Measurements from ENCODE around the gene HADHA.
A peak's percentile ranks its signal among the peaks of the same experiment; 100 is the strongest.

HADHA gene

DNA sequence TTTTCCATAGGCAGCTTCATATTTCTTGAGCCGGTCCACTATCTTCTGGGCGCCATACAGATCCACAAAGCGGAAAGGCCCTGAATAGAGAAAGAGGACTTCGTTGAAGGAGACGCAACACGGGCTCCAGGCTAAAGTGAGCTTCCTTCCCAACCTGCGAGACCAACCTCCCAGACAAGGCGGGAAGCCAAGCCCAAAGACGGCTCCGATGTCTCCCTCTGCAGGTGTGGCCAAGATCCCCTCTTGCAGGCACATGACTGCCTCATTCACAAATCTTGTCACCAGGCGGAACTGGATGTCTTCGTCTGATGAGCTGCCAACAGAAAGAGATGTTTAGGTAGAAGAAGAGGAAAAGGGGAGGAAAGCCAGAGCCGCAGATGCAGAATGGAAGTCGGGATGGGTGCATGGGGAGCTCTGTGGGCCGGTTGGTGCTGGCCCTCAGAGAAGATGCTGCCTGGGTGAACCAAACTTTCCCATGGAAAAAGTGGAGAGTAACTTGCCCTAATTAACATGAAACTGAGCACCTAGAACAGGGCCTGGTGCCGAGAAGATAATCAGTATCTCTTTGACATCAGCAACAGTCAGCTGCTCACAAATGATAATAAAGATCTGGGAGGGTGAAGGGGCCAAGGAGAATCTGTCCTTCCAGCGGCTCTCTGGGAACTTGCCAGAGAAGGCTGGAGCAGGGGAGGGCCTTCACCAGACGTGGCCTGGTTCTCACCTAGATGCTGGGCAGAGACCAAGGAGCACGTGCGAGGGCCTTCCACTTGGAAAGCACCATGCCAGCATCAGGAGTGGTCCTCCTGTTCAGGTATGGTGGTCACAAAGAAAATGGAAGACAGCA lies 52.9 kb downstream of the HADHA start:
- DNase-seq (ENCODE audit: low read depth), result no peak

DNA sequence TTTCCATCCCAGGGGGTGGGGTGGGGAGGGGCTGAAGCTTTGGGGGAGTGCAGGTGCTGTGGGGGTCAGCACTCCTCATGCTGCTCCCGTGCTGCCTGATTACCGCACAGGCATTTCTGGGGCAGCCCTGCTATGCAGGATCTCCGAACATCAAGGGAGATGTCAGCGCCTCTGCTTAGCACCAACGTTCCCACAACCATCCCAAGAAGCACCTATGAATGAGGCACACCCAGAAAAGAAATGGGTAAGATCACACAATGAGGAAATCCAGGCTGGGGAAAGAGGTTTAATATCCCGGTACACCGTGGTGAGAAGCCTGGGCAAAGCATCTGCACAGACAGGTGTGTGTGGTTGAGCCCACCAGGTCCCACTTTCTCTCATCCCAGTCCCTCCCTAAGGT lies 54.1 kb downstream of the HADHA start:
- DNase-seq (ENCODE audit: low read depth), result no peak

DNA sequence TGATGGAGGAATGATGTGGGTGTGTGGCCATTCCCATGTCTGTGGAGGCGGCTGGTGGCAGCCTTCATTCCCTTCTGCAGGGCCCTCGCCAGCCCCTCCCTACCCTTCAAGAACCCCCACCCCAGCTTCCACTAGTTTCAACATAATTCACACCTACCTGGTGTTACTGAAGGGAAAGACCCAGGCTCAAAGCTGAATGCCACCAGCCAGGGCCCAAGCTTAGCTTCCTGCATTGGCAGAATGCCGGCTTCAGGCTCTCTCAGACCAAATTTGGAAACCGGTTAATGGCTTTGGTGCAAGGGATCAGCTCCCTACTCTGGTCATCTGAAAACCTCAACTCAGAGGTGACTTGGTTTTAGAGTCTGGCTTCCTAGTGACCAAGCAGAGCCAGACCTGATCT lies 54.7 kb downstream of the HADHA start:
- no peak for DNase-seq (ENCODE audit: low read depth)

DNA sequence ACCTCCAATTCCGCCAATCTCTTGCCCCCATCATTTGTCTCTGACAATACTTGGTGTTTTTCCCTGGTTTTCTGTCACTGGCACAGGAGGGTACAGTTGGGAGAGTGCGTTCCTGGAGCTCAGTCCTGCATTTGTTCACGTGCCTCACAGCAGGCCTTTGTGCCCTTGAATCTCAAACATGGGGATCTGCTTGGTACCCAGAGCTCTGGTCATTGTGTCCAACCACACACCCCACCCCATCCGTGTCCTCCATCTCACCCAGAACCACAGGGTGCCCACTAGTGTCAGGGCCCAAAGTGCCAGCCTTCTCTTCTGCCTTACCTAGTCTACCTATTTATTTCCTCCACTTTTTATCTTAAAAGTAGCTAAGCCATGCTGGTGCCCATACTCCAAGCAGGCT lies 55.3 kb downstream of the HADHA start:
- no peak for DNase-seq (ENCODE audit: low read depth)

DNA sequence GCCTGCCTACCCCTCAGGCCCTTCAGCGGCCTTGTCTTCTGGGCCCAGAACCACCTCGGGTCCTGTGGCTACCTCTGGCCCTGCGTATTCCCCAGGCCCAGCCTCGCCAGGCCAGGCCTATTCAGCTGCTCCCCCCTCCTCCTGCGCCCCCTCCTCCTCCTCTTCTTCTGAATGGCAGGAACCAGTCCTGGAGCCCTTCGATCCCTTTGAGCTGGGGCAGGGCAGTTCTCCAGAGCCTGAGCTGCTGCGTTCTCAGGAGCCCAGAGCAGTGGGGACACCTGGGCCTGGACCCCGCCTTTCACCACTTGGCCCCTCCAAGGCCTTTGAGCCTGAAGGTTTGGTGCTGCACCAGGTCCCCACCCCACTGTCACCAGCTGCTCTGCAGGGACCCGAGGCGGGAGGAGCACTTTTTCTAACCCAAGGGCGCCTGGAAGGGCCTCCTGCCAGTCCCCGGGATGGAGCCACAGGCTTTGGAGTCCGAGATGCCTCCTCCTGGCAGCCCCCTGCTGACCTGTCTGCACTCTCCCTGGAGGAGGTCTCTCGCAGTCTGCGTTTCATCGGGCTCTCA lies 56.8 kb downstream of the HADHA start:
- no peak for DNase-seq (ENCODE audit: low read depth)

DNA sequence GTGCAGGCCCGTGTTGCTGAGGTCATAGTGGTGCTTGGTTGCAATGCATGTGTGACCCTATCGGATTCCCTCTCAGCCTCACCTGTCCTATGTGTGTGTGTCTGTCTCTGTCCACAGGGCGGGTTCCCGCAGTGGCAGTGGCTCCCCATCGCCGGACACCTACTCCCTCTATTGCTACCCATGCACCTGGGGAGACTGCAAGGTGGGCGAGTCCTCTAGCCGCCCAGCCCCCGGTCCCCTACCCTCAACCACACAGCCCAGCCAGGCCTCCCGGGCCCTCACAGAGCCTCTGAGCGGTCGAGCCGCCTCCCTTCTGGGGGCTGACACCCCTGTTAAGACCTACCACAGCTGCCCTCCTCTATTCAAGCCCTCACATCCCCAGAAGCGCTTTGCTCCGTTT lies 57.3 kb downstream of the HADHA start:
- no peak for DNase-seq (ENCODE audit: low read depth)

DNA sequence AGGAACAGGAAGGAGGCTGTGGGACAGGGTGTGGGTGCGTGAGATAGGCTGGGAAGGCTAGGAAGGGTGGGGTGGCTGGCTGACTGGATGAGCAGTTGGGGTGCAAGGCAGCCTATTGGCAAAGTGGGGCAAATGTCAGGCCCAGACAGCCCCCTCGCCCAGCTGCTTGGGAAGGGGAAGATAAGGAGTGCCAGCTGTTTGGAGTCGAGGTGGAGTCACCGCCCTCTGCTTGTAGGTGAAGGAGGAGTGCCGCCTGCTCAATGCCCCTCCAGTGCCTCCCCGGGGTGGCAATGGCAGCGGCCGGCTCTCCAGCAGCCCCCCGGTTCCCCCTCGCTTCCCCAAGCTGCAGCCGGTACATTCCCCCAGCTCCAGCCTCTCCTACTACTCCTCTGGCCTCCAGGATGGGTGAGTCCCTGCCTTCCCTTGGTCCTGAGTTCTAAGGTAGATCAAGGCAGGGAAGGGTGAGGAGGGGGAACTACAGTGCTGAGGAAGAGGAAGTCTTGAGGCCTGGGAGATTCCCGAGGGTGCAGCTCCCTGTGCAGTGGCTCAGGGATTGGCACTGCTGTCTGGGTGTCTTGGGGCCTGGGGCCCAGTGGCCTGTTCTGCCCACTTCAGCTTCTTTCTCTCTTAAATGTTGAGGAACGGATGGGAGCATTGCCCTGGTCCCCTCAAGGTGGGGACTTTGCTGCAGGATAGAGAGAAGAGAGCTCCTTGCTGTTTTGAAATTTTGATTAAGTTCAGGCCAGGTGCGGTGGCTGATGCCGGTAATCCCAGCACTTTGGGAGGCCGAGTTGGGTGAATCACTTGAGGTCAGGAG lies 58.3 kb downstream of the HADHA start:
- DNase-seq (ENCODE audit: low read depth), result no peak

DNA sequence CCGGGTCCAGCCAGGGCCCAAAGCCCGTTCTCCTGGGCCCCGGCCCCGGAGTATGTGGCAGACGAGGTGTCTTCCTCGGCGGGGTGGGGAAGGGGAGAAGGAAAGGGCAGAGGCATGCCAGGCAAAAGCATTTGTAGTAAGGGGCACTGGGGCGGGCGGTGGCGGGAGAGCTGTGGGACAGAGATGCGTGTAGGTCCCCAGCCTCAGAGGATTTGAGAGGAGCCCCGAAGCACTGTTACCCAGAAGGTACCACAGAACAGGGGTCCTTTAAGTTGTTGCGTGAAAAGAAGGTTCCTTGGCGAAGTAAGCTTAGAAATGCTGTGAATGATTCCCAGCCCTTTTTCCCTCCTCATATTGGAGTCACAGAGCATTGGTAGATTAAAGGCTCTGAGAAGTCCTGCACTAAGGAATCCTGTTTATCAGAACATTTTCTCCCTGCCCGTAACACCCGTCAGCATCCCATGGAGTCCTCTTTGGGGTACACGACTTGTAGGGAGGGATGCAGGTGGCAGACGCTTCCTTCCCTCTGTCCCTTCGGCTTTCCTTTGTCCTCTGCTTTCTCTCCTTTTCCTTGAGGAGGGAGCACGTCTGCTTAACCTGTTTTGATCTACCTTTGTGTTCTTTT lies 59.0 kb downstream of the HADHA start:
- no peak for DNase-seq (ENCODE audit: low read depth)

DNA sequence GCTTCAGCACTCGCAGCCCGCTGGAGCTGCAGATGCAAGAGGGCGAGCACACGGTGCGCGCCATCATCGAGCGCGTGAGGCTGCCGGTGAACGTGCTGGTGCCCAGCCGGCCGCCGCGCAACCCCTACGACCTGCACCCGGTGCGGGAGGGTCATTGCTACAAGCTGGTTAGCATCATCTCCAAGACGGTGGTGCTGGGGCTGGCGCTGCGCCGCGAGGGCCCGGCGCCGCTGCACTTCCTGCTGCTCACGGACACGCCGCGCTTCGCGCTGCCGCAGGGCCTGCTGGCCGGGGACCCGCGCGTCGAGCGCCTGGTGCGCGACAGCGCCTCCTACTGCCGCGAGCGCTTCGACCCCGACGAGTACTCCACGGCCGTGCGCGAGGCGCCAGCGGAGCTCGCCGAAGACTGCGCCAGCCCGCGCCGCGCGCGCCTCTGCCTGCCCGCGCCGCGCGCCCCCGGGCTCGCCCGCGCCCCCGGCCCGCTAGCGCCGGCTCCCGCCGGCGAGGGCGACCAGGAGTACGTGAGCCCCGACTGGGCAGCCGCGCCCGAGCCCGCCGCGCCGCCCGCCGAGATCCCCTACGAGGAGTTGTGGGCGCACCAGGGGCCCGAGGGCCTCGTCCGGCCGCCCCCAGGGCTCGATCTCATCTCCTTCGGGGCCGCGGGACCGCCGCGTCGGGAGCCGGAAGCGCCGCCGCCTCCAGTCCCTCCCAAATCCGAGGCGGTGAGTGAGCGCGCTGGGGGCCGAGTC lies 59.7 kb downstream of the HADHA start:
- DNase-seq (ENCODE audit: low read depth), result peak; percentile 61

DNA sequence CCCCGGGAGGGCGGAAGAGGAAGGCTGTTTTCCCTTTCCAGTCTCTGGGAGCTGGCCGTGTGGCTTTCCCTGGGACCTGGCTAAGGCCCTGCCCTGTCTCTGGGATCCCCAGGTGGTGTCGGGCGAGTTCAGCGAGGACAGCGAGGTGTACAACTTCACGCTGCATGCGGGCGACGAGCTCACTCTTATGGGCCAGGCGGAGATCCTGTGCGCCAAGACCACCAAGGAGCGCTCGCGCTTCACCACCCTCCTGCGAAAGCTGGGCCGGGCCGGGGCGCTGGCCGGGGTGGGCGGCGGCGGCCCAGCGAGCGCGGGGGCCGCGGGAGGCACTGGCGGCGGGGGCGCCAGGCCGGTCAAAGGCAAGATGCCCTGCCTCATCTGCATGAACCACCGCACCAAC lies 60.3 kb downstream of the HADHA start:
- no peak for DNase-seq (ENCODE audit: low read depth)

DNA sequence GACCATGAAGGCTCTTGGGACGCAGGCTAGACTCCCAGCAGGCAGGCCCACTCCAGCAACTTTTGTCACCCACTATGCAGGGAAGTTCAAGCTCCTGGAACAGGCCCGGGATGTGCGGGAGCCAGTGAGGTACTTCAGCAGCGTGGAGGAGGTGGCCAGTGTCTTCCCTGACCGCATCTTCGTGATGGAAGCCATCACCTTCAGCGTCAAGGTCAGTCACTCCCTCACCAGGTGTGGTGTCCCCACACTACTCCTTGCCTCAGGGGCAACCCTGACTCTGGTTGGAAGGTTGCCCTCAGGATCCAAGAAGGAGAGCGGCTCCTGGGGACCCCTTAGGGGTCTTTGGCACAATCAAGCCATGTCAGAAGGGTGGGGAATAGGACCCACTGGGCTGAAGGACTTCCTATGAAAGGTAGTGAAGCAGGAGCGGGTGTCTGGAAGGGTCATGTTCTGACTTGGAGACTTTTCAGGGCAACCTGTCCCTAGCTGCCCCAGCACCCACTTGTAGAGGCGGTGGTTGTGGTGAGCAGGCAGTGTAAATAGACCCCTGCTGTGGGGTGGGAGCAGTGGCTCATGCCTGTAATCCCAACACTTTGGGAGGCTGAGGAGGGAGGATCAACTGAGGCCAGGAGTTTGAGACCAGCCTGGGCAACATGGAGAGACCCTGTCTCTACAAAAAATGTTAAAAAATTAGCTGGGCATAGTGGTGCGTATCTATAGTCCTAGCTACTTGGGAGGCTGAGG lies 61.4 kb downstream of the HADHA start:
- no peak for DNase-seq (ENCODE audit: low read depth)

DNA sequence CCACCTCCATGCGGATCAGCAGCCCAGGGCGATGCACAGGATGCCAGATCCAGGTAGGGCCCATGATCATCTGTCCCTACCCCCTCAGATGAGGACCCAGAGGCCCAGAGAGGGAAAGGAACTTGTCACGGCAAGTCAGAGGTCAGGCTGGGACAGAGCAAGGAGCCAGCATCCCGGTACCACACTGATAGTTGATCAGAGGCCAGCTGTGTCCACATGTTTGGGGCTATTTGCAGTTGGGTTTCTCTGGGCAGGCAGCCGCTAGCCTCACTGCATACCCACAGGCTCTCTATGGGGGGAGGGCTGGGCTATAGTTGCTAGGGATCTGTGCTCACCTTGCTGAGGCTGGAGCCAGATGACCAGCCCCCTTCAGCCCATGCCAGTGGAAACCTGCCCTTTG lies 62.0 kb downstream of the HADHA start:
- DNase-seq (ENCODE audit: low read depth), result no peak

DNA sequence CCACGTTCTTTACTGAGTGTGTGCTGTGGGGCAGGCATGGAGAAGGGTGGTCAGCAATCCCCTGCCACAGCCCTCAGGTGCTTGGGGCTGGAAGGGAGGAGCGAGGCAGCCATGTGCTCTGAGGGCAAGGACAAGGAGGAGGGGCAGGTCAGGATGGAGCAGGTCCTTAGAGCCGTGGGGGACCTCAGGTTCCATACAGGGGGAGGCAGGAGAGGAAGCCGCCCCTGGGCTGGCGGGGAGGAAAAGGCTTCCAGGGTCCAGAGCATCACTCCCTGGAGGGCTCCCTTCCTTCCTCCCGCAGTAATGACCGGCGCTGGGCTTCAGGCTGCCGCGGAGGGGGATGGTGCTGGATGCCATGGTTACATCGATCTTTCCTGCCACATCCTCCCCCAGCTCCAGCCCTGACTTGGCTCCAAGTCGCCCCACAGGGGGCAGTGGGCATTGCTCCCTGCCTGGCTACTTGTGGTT lies 65.0 kb downstream of the HADHA start:
- no peak for DNase-seq (ENCODE audit: low read depth)

DNA sequence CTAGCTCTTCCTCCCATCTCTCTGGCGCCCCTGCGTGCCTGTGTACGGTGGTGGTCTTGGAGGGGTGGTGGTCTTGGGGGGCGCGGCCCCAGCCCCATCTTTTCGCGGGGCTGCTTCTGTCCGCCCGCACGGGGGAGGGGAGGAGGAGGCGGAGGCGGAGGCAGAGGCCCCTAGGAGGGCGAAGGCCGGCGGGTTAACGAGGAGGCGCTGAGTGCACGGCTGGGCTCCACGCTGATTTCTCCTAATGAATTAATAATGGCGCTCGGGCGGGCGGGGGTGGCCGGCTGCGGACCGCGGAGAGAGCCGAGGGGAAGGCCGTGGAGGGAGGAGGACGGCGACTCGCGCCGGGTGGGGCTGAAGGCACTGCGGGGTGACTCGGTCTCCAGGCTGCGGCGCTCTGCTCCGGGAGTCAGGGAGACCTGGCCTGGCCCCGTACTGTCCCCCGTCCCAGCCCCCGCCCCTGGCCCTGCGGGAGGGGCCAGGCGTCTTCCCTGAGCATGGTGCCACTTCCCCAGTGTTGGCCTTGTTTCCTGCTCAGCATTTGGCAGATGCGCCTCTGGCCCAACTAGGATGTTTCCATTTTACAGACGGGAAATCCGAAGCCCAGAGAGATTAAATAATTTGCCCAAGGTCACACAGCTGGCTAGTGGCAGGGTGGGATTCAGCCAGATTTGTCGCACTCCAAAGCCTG lies 65.5 kb downstream of the HADHA start:
- DNase-seq (ENCODE audit: low read depth), result no peak

DNA sequence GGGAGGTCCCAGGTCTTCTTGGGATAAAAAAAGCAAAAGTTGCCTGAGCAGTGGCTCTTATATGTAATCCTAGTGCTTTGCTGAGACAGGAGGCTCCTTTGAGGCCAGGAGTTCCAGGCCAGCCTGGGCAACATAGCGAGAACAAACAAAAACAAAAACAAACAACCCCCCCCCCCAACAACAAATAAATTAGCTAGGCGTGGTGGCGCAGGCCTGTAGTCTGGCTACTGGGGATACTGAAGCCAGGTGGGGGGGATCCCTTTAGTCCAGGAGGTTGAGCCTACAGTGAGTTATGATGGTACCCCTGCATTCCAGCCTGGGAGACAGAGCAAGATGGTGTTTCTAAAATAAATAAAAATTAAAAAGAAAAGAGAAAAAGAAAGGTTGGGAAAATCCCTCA lies 66.2 kb downstream of the HADHA start:
- no peak for DNase-seq (ENCODE audit: low read depth)

DNA sequence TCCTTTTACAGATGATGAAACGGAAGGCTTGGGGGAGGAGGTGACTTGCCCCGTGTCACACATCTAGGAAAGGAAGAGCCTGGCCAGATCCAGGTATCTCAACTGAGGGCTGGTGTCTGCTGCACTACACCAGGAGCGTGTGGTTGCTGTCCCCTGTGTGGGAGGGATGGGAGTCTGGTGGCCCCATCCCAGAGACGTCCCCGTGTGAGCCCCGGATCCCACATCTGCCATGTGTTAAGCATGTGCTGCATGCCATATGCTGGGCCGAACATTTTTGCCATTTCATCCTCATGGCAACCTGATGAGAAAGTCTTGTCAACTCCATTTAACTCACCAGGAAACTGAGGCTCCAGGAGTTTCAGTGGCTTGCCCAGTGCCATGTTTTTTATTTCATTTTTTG lies 67.3 kb downstream of the HADHA start:
- DNase-seq (ENCODE audit: low read depth), result no peak

DNA sequence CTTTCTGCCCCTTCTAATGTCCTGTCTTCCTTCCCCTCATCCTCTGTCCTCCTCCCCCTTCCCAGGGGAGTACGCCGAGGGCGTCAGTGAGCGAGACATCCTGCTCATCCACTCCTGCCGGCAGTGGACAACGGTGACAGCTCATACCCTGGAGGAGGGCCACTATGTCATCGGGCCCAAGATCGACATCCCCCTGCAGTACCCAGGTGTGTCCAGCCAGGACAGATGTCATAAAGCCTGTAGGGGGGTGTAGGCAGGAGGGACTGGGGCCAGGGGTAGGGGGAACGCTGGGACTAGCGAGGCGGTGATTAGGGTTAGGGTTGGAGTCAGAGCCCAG lies 68.2 kb downstream of the HADHA start:
- no peak for DNase-seq (ENCODE audit: low read depth)

DNA sequence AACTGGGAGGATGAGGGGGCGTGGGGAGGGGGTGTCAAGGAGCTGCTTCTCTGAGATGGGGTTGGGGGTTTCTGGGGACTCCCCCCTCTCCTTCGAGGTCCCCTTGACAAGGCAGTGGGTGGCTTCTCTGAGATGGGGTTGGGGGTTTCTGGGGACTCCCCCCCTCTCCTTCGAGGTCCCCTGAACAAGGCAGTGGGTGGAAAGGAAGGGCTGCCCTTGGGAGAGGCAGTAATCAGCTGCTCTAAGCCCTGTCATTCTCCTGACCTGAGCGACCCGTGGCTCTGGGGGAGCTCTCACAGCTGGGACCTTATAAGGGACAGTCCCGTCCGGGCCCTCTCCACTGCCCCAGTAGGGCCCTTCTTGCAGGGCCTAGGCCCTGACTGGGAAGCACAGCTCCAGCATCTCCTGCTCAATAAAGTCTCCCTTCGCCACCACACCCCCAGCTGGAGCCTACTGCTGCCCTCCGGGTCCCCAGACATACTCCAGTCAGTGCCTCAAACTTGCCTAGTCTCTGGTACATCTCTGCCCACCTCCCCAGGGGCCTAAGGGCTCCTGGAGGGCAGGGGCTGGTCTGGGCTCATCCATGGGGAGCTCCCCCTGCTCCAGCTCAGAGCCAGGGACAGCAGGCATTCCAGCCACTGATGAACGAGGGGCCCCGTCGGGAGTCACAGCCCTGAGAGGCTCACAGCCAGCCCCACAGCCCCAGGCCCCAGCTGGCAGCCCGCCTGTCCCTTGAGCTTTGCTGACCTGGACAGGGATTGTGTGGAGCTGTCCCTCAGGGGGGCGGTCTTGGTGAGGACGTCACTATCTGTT lies 68.8 kb downstream of the HADHA start:
- no peak for DNase-seq (ENCODE audit: low read depth)

DNA sequence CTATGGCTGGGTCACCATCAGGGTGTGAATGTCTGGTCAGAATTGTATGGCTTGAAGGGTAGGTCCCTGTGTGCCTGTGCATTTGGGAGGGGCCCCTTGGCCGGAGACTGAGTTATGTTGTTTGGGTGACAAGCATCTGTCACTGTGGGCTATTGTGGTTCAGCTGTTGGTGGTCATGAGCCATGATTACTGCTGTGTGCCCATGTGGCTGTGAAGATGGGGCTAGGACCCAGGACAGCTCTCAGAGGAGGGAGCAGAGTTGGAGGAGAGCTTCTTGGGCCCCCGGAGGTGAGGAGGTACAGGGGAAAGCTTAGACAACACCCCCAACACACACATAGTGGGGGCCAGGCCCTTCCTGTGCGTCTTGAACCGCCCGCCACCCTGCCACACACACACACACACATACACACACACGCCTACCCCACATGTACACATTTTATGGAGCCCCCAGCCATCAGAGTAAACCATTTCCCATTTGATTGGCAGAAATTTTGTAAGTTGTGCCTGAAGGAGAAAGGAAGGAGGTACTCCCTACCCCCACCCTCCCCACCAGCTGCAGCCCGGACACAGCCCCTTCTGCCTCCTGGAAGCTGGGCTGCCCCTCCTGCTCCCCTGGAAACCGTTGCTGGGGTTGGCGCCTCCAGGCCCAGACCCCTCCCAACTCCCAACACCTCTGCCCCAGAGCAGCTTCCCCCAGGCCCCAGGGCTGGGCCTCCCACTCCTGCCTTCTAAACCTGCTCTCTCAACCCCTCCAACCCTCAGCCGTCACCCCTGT lies 69.6 kb downstream of the HADHA start:
- DNase-seq (ENCODE audit: low read depth), result no peak
